K562 (cell line): ENCODE measurements around the gene RPAP2. TPM values are rescaled to one million over a fixed set of nuclear protein-coding genes. Genes with fewer than 3 reads are reported as not detected.
A peak's percentile ranks its signal among the peaks of the same experiment; 100 is the strongest.

Experiments
- CBX2 ChIP-seq: fragments of 200-600 bp; sonication (generic); IDR thresholded peaks from one replicate; pipeline ENCODE4 v1.6.1; 2012; ENCODE audit warnings: mild to moderate bottlenecking, low read length, inconsistent platforms; ENCODE audit not compliant: insufficient read depth, poor library complexity, severe bottlenecking
- CREB3L1 ChIP-seq: fragments of 450-650 bp; IDR thresholded peaks from 2 replicates; pipeline ENCODE4 v1.6.1; 2014; ENCODE audit warnings: low read depth, mild to moderate bottlenecking, moderate library complexity, borderline replicate concordance
- DIDO1 ChIP-seq: fragments of 450-650 bp; IDR thresholded peaks from 2 replicates; pipeline ENCODE4 v1.6.1; 2016; ENCODE audit warnings: low read depth, missing biosample characterization, missing genetic modification characterization
- E2F4 ChIP-seq: sonication (generic); formaldehyde crosslinking; IDR thresholded peaks from 2 replicates; pipeline ENCODE4 v1.8.0; 2022; ENCODE audit warnings: mild to moderate bottlenecking, low read depth, missing genetic modification reagents
- RREB1 ChIP-seq: fragments of 250-450 bp; sonication (Bioruptor Pico); IDR thresholded peaks from 2 replicates; pipeline ENCODE4 v1.4.0; 2020
- RUNX1 ChIP-seq: sonication (generic); IDR thresholded peaks from 2 replicates; pipeline ENCODE4 v1.6.1; 2016; ENCODE audit warnings: antibody characterized with exemption, low read depth
- SAFB2 ChIP-seq: fragments of 200-400 bp; formaldehyde crosslinking; IDR thresholded peaks from 2 replicates; pipeline ENCODE4 v1.6.1; 2018; ENCODE audit warnings: borderline replicate concordance, low read length, low read depth, moderate library complexity; ENCODE audit not compliant: severe bottlenecking
- SMAD2 ChIP-seq: fragments of 150-350 bp; IDR thresholded peaks from 2 replicates; pipeline ENCODE4 v1.6.1; 2014; ENCODE audit warnings: low read depth, mild to moderate bottlenecking, low read length
- SMARCE1 ChIP-seq: fragments of 450-650 bp; IDR thresholded peaks from 2 replicates; pipeline ENCODE4 v1.7.1; 2016; ENCODE audit warnings: mild to moderate bottlenecking
- STAG1 ChIP-seq: sonication (generic); formaldehyde crosslinking; IDR thresholded peaks from 2 replicates; pipeline ENCODE4 v1.5.0; 2020; ENCODE audit warnings: missing genetic modification reagents, borderline replicate concordance
- TCF15 ChIP-seq: fragments of 250-450 bp; sonication (Bioruptor Pico); IDR thresholded peaks from 2 replicates; pipeline ENCODE4 v1.8.0; 2022; ENCODE audit warnings: moderate library complexity, mild to moderate bottlenecking, inconsistent platforms
- ZBTB17 ChIP-seq: fragments of 450-650 bp; formaldehyde crosslinking; IDR thresholded peaks from 2 replicates; pipeline ENCODE4 v1.4.0; 2020; ENCODE audit warnings: mild to moderate bottlenecking
- ZC3H11A ChIP-seq: IDR thresholded peaks from 2 replicates; pipeline ENCODE4 v1.6.1; 2012; ENCODE audit warnings: low read depth, low read length, improper control_type of control experiment
- ZNF12 ChIP-seq: sonication (generic); formaldehyde crosslinking; IDR thresholded peaks from 2 replicates; pipeline ENCODE4 v1.4.0; 2020; ENCODE audit warnings: mild to moderate bottlenecking, missing genetic modification reagents
- ZNF324 ChIP-seq: fragments of 250-450 bp; sonication (Bioruptor Pico); IDR thresholded peaks from 2 replicates; pipeline ENCODE4 v1.4.0; 2020; ENCODE audit warnings: mild to moderate bottlenecking
- ZNF780A ChIP-seq: fragments of 250-450 bp; sonication (Bioruptor Pico); IDR thresholded peaks from 2 replicates; pipeline ENCODE4 v1.5.0; 2021; ENCODE audit warnings: mild to moderate bottlenecking
- ZNF830 ChIP-seq: fragments of 250-450 bp; sonication (Bioruptor Pico); IDR thresholded peaks from 2 replicates; pipeline ENCODE4 v1.5.0; 2021; ENCODE audit warnings: mild to moderate bottlenecking
- polyA plus RNA-seq, 8 experiments: library from polyadenylated mRNA; depleted of rRNA in 4 of 8; stranded (reverse) in 5 of 8; unstranded in 3 of 8; fragments of >200 nt; fragmentation: Nextera tagmentation in 2 of 8; fragmentation: Illumina TruSeq in 1 of 8; extraction: Ambion mirVana in 2 of 8; extraction: Trizol in 1 of 8; gene quantifications; 2 replicates each; pipeline versions ENCODE4 v1.2.1 to v1.2.3, GENCODE V29; 2011 to 2014; ENCODE audit warnings: inconsistent platforms in 1 of 8, missing spikeins in 1 of 8
- total RNA-seq, 7 experiments: library from RNA; depleted of rRNA in 6 of 7; stranded (reverse); fragments of >200 nt in 6 of 7; fragmentation: Illumina TruSeq in 2 of 7; extraction: Trizol in 2 of 7; gene quantifications; 2 replicates each; pipeline versions ENCODE4 v1.2.1 to v1.2.3, GENCODE V29; 2011 to 2021; ENCODE audit warnings: low replicate concordance in 1 of 7

Gene RPAP2
- total and polyA plus RNA-seq, 9 of the 15 experiments (the other 6 are each of a cell fraction or from before 2014, with no cell fraction given): 6.2 to 41.7 (median 28.7) TPM

- TF ChIP-seq RREB1 (CRISPR knock-in tag) (no peak), ZC3H11A (no peak), ZNF324 (CRISPR knock-in tag) (no peak), SMAD2 (no peak), CBX2 (no peak), STAG1 (CRISPR knock-in tag) (no peak), ZNF12 (CRISPR knock-in tag) (no peak), CREB3L1 (no peak), ZBTB17 (CRISPR knock-in tag) (no peak), SAFB2 (no peak), TCF15 (CRISPR knock-in tag) (no peak), RUNX1 (no peak), ZNF830 (CRISPR knock-in tag) (no peak), DIDO1 (tag) (no peak), E2F4 (no peak), ZNF780A (CRISPR knock-in tag) (no peak), SMARCE1 (peak; percentile 90; the same call in 1 of the 2 replicates)
Observed at GRCh38 chr1:92317836-92318493, 19.1 kb downstream of the RPAP2 start (continued).
